Activated CD8-positive, alpha-beta memory T cell treated with anti-CD3 and anti-CD28 coated beads, Interleukin-2, amount 10 ng/mL, durations not matched to agents 7 days and 5 days (primary cell): ENCODE measurements around the gene FNDC1. TPM values are rescaled to one million over a fixed set of nuclear protein-coding genes. Genes with fewer than 3 reads are reported as not detected.

Source experiments
- ATAC-seq: fragments of 150-1000 bp; cut with Tn5 transposase; one replicate; pipeline ENCODE4 v1.10.0; 2021; ENCODE audit warnings: moderate library complexity
- CTCF ChIA-PET: fragments of 350-600 bp; sonication (Branson Sonifier 250); formaldehyde crosslinking; loops from one replicate; lab custom pipeline; 2021; ENCODE audit warnings: antibody characterized with exemption; lab: Charles Lee
- DNase-seq: peaks from one replicate; pipeline ENCODE4 v3.0.0-alpha.2; 2020
- H3K27ac Mint-ChIP-seq: one replicate; pipeline ENCODE4 v1.8.0; 2021; ENCODE audit warnings: mild to moderate bottlenecking, mixed read lengths
- H3K27me3 Mint-ChIP-seq: one replicate; pipeline ENCODE4 v1.8.0; 2021; ENCODE audit warnings: mixed read lengths
- H3K36me3 Mint-ChIP-seq: one replicate; pipeline ENCODE4 v1.8.0; 2021; ENCODE audit warnings: mild to moderate bottlenecking, mixed read lengths
- H3K4me1 Mint-ChIP-seq: one replicate; pipeline ENCODE4 v1.8.0; 2021; ENCODE audit warnings: mixed read lengths
- H3K4me3 Mint-ChIP-seq: one replicate; pipeline ENCODE4 v1.8.0; 2021; ENCODE audit warnings: mild to moderate bottlenecking, moderate library complexity, mixed read lengths
- H3K9me3 Mint-ChIP-seq: one replicate; pipeline ENCODE4 v1.8.0; 2022; ENCODE audit warnings: low read depth, mixed read lengths
- total RNA-seq, 2 experiments: library from RNA; stranded (reverse); gene quantifications; one replicate each; pipeline ENCODE4 v1.2.3, GENCODE V29; 2021

The FNDC1 gene
- total RNA-seq, 2 experiments from 2014 or later = not detected

DNA sequence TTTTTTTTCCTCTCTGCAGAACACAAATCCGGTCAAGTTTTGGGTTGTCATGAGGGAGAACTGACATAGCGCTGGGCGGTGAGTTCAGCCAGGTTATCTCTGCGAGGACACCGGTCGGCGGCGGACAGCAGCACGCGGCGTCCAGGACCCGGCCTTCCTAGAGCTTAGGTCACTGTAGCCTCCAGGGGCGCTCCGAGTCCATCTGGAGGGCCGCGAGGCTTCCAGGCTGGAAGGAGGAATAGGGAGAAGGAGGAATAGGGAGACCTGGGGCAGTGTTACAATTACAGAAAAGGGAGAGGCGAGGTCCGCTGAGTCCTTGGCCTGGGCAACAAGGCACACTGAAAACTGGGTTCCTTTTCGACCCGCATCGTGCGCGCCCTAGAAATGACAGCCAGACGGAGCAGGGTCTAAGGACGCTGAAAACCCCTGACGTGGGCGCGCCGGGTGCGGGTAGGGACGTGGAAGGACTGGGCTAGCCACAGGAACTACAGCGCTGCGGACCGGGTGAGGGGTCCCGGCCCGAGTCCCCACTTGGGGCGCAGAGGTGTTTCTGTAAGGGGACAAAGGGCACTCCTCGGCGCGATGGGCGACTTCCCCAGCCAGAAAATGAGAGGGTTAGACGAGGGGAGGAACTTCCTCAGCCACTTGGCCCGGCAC, 536 bp upstream of the FNDC1 start:
- peak overlapping the region; percentile 46 for H3K4me3 Mint-ChIP-seq
- H3K27me3 Mint-ChIP-seq = peaks cover 87% of the 10 kb centered on the region

DNA sequence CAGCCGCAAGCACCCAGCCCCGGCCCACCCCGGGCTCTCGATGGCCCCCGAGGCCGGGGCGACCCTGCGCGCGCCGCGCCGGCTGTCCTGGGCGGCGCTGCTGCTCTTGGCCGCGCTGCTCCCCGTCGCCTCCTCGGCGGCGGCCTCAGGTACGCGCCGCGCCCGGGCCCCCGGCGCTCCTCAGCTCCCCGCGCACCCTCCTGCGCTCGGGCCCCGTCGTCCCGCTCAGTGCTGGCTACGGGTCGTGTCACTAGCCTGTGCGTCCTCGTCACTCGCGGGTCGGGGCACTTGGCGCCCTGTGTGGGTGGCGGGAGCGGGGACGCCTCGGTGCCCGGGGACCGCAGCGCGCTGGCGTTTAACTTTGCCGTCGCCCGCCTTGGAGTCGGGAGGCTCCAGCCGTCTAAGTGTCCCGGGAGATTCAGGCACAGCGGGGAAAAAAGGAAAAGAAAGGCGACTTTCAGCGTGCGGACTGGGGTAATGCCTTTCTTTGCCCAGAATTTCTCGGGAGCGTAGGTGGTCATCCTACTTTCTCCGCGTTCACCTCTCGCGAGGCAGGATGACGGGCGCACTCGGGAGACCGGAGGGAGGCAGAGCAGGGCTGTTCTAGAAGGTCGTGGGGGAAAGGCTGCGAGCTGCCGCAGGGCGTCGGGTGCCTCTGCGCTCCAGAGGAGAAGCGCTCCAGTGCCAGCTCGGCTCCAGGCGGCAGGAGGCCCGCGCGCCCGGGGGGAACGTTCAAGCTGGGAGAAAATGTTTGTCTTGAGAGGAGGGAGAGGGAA, 545 bp downstream of the FNDC1 start:
- no peaks in the 10 kb centered on the region for H3K36me3 Mint-ChIP-seq
- DNase-seq = no peak
- H3K27ac Mint-ChIP-seq = no peak overlapping the region
- peak; percentile 51 for ATAC-seq
- peak overlapping the region; percentile 57 for H3K4me3 Mint-ChIP-seq
- H3K4me1 Mint-ChIP-seq = peaks cover 18% of the 10 kb centered on the region
- CTCF ChIA-PET = interaction anchor here (0.6 to 6.2 kb wide), 6 partner anchors 12 to 485 kb away, joined by 3 to 57 read pairs (median 3); no protein-coding TSS in a partner anchor
- peaks cover 89% of the 10 kb centered on the region for H3K27me3 Mint-ChIP-seq
- H3K9me3 Mint-ChIP-seq = no peaks in the 10 kb centered on the region

More for the DNA sequence above, 536 bp upstream of the FNDC1 start:
- H3K27ac Mint-ChIP-seq = no peak overlapping the region
- DNase-seq (no peak), ATAC-seq (peak; percentile 6)
- H3K4me1 Mint-ChIP-seq = peaks cover 18% of the 10 kb centered on the region
- CTCF ChIA-PET = interaction anchor here (0.9 to 6.2 kb wide), 2 partner anchors 26 to 486 kb away, joined by 3 to 57 read pairs; no protein-coding TSS in a partner anchor
- H3K9me3 Mint-ChIP-seq = no peaks in the 10 kb centered on the region
- H3K36me3 Mint-ChIP-seq = no peaks in the 10 kb centered on the region

DNA sequence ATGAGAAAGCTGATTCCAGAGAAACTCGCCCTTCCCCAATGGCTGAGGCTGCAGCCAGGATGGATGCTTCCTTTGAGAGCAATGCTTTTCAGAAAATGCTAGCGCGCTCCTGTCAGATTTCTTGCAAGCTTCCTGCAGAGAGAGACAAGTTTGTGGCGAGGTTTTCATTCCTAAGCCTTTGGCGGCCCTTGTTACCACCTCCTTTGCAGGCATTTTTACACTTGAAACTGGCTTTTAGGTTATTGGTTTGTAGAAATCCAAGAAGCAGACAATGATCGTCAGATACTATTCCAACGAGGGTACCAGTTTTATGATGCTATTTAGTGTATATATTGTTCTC, 1.1 kb downstream of the FNDC1 start:
- H3K27me3 Mint-ChIP-seq = peaks cover 88% of the 10 kb centered on the region
- H3K27ac Mint-ChIP-seq = no peak overlapping the region
- peak overlapping the region; percentile 57 for H3K4me3 Mint-ChIP-seq
- no peak for ATAC-seq
- DNase-seq = no peak
- H3K4me1 Mint-ChIP-seq = peaks cover 18% of the 10 kb centered on the region
- CTCF ChIA-PET = interaction anchor here (1.0 to 6.2 kb wide), 4 partner anchors 12 to 485 kb away, joined by 3 to 57 read pairs (median 3); no protein-coding TSS in a partner anchor
- H3K36me3 Mint-ChIP-seq = no peaks in the 10 kb centered on the region
- H3K9me3 Mint-ChIP-seq = no peaks in the 10 kb centered on the region

DNA sequence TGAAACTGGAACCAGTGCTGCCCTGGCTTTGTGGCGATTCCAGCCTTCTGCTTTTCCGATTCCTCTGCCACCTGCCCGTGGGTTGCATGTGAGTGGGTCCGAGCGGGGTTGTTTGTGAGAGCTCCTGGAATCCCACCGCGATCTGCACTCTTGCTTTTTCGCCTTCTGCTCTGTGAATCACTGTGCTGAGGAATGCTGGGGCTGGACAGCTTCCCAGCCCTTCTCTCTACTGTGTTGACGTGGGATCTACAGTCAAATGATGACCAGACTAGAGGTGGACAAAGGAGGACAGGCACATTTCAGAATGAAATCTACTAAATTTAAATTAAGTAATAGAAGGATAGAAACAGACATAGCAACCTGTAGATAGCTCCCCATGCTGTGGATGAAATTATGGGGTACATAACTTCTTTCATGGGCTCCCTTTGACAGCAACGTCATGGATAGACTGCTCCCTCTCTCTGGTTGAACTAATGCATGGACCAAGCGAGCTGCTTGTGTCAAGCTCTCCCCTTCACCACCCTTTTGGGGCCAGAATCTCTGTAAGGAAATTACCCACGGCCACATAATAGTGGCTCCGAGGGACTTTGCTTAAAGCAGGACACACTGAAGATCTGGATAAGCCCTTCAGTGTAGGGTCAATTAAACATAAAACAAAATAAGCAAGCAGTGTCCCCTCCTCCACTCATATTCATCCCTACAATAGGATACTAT, 2.0 kb downstream of the FNDC1 start:
- Mint-ChIP-seq H3K9me3 (no peaks in the 10 kb centered on the region), H3K27ac (no peak overlapping the region), H3K4me1 (peaks cover 18% of the 10 kb centered on the region), H3K27me3 (peaks cover 83% of the 10 kb centered on the region), H3K4me3 (no peak overlapping the region), H3K36me3 (no peaks in the 10 kb centered on the region)
- DNase-seq = no peak
- ATAC-seq = no peak
- CTCF ChIA-PET = interaction anchor here (6.2 kb wide), 1 partner anchor 484 kb away, joined by 57 read pairs; no protein-coding TSS in a partner anchor

GRCh38 chr6:159172091-159172491, 2.9 kb downstream of the FNDC1 start:
- ATAC-seq (no peak), DNase-seq (no peak)
- Mint-ChIP-seq H3K27me3 (peaks cover 78% of the 10 kb centered on the region), H3K4me1 (peaks cover 18% of the 10 kb centered on the region), H3K9me3 (no peaks in the 10 kb centered on the region), H3K4me3 (no peak overlapping the region), H3K27ac (no peak overlapping the region), H3K36me3 (no peaks in the 10 kb centered on the region)
- CTCF ChIA-PET = interaction anchor here (6.2 kb wide), 1 partner anchor 483 kb away, joined by 57 read pairs; no protein-coding TSS in a partner anchor

DNA sequence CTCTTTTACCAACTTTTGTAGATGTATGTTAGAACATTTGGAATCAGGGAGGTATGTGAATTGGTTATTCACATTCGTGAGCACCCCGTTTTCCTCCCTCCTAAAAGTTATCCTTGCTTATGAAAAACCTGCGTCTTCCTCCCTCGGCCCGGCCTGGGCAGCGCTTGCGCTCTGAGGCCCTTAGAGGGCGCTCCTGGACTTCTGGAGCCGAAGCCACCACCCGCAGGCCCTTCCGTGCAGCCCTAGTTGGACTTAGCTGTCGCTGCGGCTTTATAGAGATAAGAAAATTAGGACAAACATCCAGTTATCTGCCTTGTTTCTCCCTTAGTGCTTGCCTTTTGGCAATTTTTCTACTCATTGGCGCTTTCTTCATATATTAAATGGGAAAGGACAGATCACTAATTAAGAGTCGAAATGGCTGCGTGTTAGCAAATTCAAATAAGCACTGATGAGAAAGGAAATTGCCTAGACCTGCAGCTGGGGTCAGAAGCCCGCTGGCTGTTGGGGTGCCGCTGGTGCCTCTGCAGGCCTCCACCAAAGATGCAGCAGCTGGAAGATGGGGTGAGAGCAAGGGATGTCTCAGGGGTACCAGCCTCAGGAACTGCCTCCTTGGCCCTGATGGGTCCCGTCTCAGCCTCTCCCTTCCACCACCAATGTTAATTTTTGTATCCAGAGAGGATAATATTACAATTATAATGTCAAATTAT, 5.2 kb downstream of the FNDC1 start:
- H3K36me3 Mint-ChIP-seq = no peaks in the 10 kb centered on the region
- H3K27me3 Mint-ChIP-seq = peaks cover 63% of the 10 kb centered on the region
- CTCF ChIA-PET = interaction anchor here (0.6 to 6.2 kb wide), 20 partner anchors 9 to 505 kb away, joined by 3 to 57 read pairs (median 3); no protein-coding TSS in a partner anchor
- H3K4me1 Mint-ChIP-seq = peaks cover 8% of the 10 kb centered on the region
- DNase-seq (peak; percentile 79), ATAC-seq (peak; percentile 84)
- no peak overlapping the region for H3K4me3 Mint-ChIP-seq
- H3K9me3 Mint-ChIP-seq = no peaks in the 10 kb centered on the region
- H3K27ac Mint-ChIP-seq = no peak overlapping the region

- Mint-ChIP-seq H3K4me3 (no peak overlapping the region), H3K36me3 (no peaks in the 10 kb centered on the region), H3K4me1 (peaks cover 10% of the 10 kb centered on the region), H3K27ac (no peak overlapping the region), H3K9me3 (no peaks in the 10 kb centered on the region), H3K27me3 (peaks cover 40% of the 10 kb centered on the region)
- ATAC-seq = no peak
- CTCF ChIA-PET = no interaction called here
- DNase-seq = no peak
Measured at GRCh38 chr6:159176913-159177312, 7.7 kb downstream of the FNDC1 start.

DNA sequence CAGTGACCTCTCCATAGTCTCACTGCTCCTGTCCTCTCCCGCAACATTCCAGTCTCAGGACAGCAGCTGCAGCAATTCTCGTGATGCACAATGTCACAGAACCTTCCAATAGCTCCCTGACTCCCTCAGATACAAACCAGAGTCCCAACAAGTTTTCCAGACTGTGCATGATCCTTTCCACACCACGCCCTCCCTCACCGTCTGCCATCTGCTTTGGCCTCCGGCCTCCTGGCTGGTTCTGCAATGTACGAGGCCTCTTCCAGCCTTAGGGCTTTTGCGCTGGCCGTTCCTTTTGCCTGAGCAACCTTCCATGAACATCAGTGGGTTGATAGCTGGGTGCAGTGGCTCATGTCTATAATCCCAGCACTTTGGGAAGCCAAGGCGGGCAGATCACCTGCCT, 9.6 kb downstream of the FNDC1 start:
- Mint-ChIP-seq H3K36me3 (no peaks in the 10 kb centered on the region), H3K27me3 (peaks cover 28% of the 10 kb centered on the region), H3K4me1 (peaks cover 15% of the 10 kb centered on the region), H3K4me3 (no peak overlapping the region), H3K9me3 (no peaks in the 10 kb centered on the region), H3K27ac (no peak overlapping the region)
- no peak for ATAC-seq
- CTCF ChIA-PET = interaction anchor here (1.4 kb wide), 1 partner anchor 476 kb away, joined by 3 read pairs; no protein-coding TSS in a partner anchor
- no peak for DNase-seq

DNA sequence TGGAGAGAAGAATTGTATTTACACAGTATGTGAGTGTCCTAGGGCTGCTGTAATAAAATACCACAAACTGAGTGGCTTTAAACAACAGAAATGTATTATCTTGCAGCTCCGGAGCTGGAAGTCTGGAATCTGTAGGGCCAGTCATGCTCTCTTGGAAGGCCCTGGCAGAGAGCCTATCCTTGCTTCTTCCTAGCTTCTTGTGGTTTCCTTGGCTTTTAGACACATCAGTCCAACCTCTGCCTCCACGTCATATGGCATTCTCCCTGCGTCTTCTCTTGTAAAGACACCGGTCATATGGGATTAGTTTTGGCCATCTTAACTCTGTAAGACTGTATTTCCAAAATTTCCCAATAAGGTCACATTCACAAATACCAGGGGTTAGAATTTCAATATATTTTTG, 10.8 kb downstream of the FNDC1 start:
- Mint-ChIP-seq H3K27me3 (peaks cover 19% of the 10 kb centered on the region), H3K27ac (no peak overlapping the region), H3K9me3 (no peaks in the 10 kb centered on the region), H3K4me1 (peaks cover 15% of the 10 kb centered on the region), H3K36me3 (no peaks in the 10 kb centered on the region), H3K4me3 (no peak overlapping the region)
- DNase-seq (no peak), ATAC-seq (no peak)
- CTCF ChIA-PET = no interaction called here

DNA sequence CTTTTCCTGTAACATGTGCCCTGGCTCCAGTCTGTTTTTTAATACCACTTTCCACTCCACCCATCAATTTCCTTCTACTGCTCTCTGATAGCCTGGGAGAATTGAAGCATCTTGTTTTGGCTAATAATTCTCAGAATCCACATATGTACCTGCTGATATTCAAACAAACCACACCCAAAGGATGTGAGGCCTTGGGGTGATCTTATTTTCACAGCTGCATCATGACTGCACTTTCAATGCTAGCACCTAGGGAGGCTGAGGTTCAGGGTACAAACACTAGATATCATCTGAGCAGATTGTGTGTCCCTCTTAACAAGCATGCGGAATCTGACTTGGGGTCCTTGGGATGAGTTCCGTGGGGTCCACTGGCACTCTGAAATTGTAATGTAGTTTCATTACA, 12.7 kb downstream of the FNDC1 start:
- CTCF ChIA-PET = no interaction called here
- Mint-ChIP-seq H3K36me3 (no peaks in the 10 kb centered on the region), H3K27me3 (peaks cover 16% of the 10 kb centered on the region), H3K4me3 (no peak overlapping the region), H3K4me1 (peaks cover 15% of the 10 kb centered on the region), H3K9me3 (peaks cover 5% of the 10 kb centered on the region), H3K27ac (no peak overlapping the region)
- DNase-seq (no peak), ATAC-seq (no peak)

DNA sequence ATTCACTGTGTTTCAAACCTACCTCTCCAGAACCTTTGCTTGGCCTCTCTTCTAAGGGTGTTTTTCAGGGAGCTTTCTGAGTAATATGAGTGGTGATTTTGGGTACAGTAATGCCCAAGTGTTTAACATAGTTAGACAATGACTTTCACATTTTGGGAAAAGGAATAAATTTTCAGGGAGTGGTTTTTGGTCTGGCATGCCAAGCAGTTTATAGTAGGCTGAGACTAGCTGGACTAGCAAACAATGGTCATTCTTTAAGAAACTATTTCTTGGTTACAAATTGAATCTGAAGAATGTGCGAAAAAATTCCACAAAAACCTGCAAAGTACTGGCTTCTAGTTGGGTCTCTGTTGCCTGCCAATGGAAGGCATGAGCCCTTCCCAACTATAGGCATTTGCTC, 15.4 kb downstream of the FNDC1 start:
- Mint-ChIP-seq H3K4me3 (no peak overlapping the region), H3K27ac (no peak overlapping the region), H3K36me3 (no peaks in the 10 kb centered on the region), H3K9me3 (peaks cover 5% of the 10 kb centered on the region), H3K27me3 (peaks cover 15% of the 10 kb centered on the region), H3K4me1 (peaks cover 15% of the 10 kb centered on the region)
- CTCF ChIA-PET = no interaction called here
- DNase-seq (no peak), ATAC-seq (no peak)

DNA sequence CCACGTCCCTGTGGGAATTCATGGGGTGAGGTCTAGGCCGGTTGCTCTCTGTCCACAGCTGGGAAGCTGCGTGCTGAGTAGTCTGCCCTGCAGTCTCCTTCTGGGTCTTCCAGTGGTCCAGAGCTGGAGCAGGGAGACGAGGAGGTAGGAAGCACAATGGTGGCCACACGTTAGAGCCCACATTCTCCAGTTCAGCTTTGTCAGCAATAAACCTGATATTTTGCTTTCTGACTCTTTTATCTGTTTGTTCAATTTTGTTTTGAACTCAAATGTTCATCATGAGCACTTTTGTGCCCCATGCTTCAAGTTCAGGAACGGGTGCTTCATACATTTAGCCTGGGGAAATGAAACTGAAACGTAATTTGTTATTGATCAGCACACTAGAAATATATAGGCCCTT, 21.3 kb downstream of the FNDC1 start:
- Mint-ChIP-seq H3K27me3 (peaks cover 22% of the 10 kb centered on the region), H3K4me1 (peaks cover 2% of the 10 kb centered on the region), H3K9me3 (peaks cover 6% of the 10 kb centered on the region), H3K36me3 (peaks cover 2% of the 10 kb centered on the region), H3K27ac (no peak overlapping the region), H3K4me3 (no peak overlapping the region)
- DNase-seq (no peak), ATAC-seq (no peak)
- CTCF ChIA-PET = no interaction called here

DNA sequence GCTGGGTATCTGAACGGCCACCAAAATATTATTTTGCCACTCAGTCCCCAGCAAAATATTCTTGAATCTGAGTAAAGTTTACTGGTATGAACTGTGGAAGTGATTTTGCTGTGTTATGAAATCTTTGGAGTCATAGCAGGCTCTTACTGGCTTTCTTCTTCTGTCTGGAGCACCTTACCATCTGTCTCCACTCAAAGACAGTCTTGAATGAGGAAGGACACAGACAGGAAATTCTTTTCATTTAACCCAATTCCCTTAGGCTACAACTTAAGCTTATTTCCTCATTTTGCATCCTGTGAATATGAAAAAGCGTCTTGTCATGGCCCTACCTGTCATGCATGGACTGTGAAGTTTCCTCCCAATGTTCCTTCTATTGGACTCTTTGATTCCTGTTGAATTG, 24.7 kb downstream of the FNDC1 start:
- CTCF ChIA-PET = no interaction called here
- H3K9me3 Mint-ChIP-seq = peaks cover 3% of the 10 kb centered on the region
- no peak for DNase-seq

More for the DNA sequence above, 24.7 kb downstream of the FNDC1 start:
- H3K27me3 Mint-ChIP-seq = peaks cover 40% of the 10 kb centered on the region
- peaks cover 2% of the 10 kb centered on the region for H3K4me1 Mint-ChIP-seq
- ATAC-seq = no peak
- peaks cover 2% of the 10 kb centered on the region for H3K36me3 Mint-ChIP-seq
- no peak overlapping the region for H3K4me3 Mint-ChIP-seq
- no peak overlapping the region for H3K27ac Mint-ChIP-seq
